OCI-LY7 (cell line): ENCODE data around the gene ZNF563. TPM values are rescaled to one million over a fixed set of nuclear protein-coding genes. Genes with fewer than 3 reads are reported as not detected.

Experiments used
- BruUV-seq: library from RNA; stranded (reverse); fragments of 400-500 nt; replicated peaks from 2 replicates; lab custom pipeline; 2021; lab: Mats Ljungman, UMichigan
- CTCF ChIA-PET: fragments of 300-600 bp; sonication (Branson Sonifier 250); formaldehyde crosslinking; loops from one replicate; lab custom pipeline; 2022; ENCODE audit warnings: antibody characterized with exemption; ENCODE audit not compliant: unreplicated experiment; lab: Charles Lee
- POLR2A ChIA-PET: fragments of 300-600 bp; sonication (Branson Sonifier 250); formaldehyde crosslinking; loops from one replicate; lab custom pipeline; 2022; ENCODE audit warnings: antibody characterized with exemption; lab: Charles Lee
- DNase-seq: peaks from one replicate; pipeline ENCODE4 v3.0.0-alpha.2; 2015; ENCODE audit warnings: low spot score
- H2AFZ ChIP-seq: fragments of 200-600 bp; sonication (generic), shearing (Covaris generic); 2 replicates; pipeline ENCODE4 v1.6.1; 2014; ENCODE audit warnings: mild to moderate bottlenecking, antibody characterized with exemption, low read length, moderate library complexity
- H3K27ac ChIP-seq: fragments of 200-600 bp; sonication (generic); 2 replicates; pipeline ENCODE4 v1.5.1; 2014; ENCODE audit warnings: mixed run types, low read depth, mild to moderate bottlenecking, moderate library complexity, low read length, inconsistent platforms; ENCODE audit not compliant: poor library complexity, severe bottlenecking
- H3K36me3 ChIP-seq: fragments of 200-600 bp; sonication (generic); 2 replicates; pipeline ENCODE4 v1.6.1; 2014; ENCODE audit warnings: mild to moderate bottlenecking, antibody characterized with exemption, low read length, moderate library complexity, mixed read lengths; ENCODE audit not compliant: insufficient read depth
- H3K4me1 ChIP-seq: fragments of 200-600 bp; sonication (generic); 2 replicates; pipeline ENCODE4 v1.5.1; 2014; ENCODE audit warnings: mild to moderate bottlenecking, low read length; ENCODE audit not compliant: insufficient read depth, poor library complexity, severe bottlenecking
- H3K4me2 ChIP-seq: fragments of 200-600 bp; sonication (generic); 2 replicates; pipeline ENCODE4 v1.6.1; 2014; ENCODE audit warnings: mild to moderate bottlenecking, low read length
- H3K4me3 ChIP-seq: fragments of 200-600 bp; sonication (generic); 2 replicates; pipeline ENCODE4 v1.5.1; 2014; ENCODE audit warnings: mild to moderate bottlenecking, low read depth, low read length; ENCODE audit not compliant: poor library complexity, severe bottlenecking
- H3K79me2 ChIP-seq: fragments of 200-600 bp; sonication (generic); 2 replicates; pipeline ENCODE4 v1.6.1; 2016; ENCODE audit warnings: low read depth, mild to moderate bottlenecking, low read length, moderate library complexity, mixed read lengths; ENCODE audit not compliant: insufficient read depth
- H3K9me2 ChIP-seq: fragments of 200-600 bp; sonication (generic); 2 replicates; pipeline ENCODE4 v1.6.1; 2016; ENCODE audit warnings: mild to moderate bottlenecking, low read length, mixed read lengths; ENCODE audit not compliant: insufficient read depth
- H3K9me3 ChIP-seq: fragments of 200-600 bp; sonication (generic); 2 replicates; pipeline ENCODE4 v1.6.1; 2014; ENCODE audit warnings: mild to moderate bottlenecking, mixed run types, low read length, mixed read lengths
- H4K20me1 ChIP-seq: fragments of 200-600 bp; sonication (generic); 2 replicates; pipeline ENCODE4 v1.6.1; 2014; ENCODE audit warnings: mild to moderate bottlenecking, antibody characterized with exemption, low read length, moderate library complexity, mixed read lengths; ENCODE audit not compliant: insufficient read depth
- EZH2phosphoT487 ChIP-seq: fragments of 200-600 bp; sonication (generic); IDR thresholded peaks from 2 replicates; pipeline ENCODE4 v1.6.1; 2018; ENCODE audit warnings: low read depth, borderline replicate concordance, mild to moderate bottlenecking, mixed run types, antibody characterized with exemption, low read length, moderate library complexity, mixed read lengths
- intact Hi-C: fragments of 100-400 bp; cut with micrococcal nuclease; formaldehyde crosslinking; loops from one replicate; pipeline ENCODE4 v1.10.0; 2022; ENCODE audit not compliant: unreplicated experiment
- total RNA-seq, 2 experiments: library from RNA; depleted of rRNA in 1 of 2; stranded (reverse); fragments of >200 nt in 1 of 2; shearing (Covaris generic) in 1 of 2; gene quantifications; 2 replicates each; pipeline ENCODE4 v1.2.3, GENCODE V29; 2014 to 2022
- TF ChIP-seq, protein P1 (sequence below): fragments of 200-600 bp; sonication (generic); conservative IDR thresholded peaks from 2 replicates; pipeline ENCODE4 v1.5.1; 2014; ENCODE audit warnings: mild to moderate bottlenecking, antibody characterized with exemption, low read length, moderate library complexity, mixed read lengths

The ZNF563 gene
- total RNA-seq, 2 experiments from 2014 or later: 3.2 to 6.6 TPM

DNA sequence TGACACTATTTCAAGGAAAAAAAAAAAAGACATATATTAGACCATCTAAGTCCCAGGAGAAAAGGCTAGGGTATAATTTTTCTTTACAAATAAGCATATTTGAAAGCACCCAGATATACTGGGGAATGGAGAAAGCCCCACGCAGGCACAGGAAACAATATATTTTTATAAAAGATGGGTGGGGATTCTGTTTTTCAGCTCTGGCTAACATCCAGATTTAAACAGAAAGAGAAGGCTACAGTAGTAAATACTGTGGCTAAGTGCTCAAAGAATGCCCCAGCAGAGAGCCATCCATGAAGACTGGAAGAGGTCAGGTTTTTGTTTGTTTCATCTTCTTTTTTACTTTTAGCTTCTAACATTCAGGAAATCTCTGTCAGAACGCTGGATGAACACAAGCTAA, 54.7 kb downstream of the ZNF563 start:
- Histone ChIP-seq H3K4me2 (no peak overlapping the region), H2AFZ (no peak overlapping the region), H3K9me2 (no peaks in the 10 kb centered on the region), H3K9me3 (peaks cover 41% of the 10 kb centered on the region; the same call in 1 of the 2 replicates), H4K20me1 (no peaks in the 10 kb centered on the region), H3K79me2 (0 out of 2 replicates have a peak, but pooled peaks cover 6% of the 10 kb centered on the region), H3K36me3 (peaks cover 40% of the 10 kb centered on the region), H3K4me3 (no peak overlapping the region), H3K27ac (no peak overlapping the region), H3K4me1 (no peaks in the 10 kb centered on the region)
- ChIA-PET CTCF (no interaction called here), POLR2A (interaction anchor here (0.6 kb wide), 1 partner anchor 212 kb away, joined by 10 read pairs; no protein-coding TSS in a partner anchor)
- TF ChIP-seq, protein P1, sequence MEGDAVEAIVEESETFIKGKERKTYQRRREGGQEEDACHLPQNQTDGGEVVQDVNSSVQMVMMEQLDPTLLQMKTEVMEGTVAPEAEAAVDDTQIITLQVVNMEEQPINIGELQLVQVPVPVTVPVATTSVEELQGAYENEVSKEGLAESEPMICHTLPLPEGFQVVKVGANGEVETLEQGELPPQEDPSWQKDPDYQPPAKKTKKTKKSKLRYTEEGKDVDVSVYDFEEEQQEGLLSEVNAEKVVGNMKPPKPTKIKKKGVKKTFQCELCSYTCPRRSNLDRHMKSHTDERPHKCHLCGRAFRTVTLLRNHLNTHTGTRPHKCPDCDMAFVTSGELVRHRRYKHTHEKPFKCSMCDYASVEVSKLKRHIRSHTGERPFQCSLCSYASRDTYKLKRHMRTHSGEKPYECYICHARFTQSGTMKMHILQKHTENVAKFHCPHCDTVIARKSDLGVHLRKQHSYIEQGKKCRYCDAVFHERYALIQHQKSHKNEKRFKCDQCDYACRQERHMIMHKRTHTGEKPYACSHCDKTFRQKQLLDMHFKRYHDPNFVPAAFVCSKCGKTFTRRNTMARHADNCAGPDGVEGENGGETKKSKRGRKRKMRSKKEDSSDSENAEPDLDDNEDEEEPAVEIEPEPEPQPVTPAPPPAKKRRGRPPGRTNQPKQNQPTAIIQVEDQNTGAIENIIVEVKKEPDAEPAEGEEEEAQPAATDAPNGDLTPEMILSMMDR: no peak
- TF ChIP-seq EZH2phosphoT487: no peak
- DNase-seq: no peak
- no TSS peak for BruUV-seq
- intact Hi-C loops: no loop called here

DNA sequence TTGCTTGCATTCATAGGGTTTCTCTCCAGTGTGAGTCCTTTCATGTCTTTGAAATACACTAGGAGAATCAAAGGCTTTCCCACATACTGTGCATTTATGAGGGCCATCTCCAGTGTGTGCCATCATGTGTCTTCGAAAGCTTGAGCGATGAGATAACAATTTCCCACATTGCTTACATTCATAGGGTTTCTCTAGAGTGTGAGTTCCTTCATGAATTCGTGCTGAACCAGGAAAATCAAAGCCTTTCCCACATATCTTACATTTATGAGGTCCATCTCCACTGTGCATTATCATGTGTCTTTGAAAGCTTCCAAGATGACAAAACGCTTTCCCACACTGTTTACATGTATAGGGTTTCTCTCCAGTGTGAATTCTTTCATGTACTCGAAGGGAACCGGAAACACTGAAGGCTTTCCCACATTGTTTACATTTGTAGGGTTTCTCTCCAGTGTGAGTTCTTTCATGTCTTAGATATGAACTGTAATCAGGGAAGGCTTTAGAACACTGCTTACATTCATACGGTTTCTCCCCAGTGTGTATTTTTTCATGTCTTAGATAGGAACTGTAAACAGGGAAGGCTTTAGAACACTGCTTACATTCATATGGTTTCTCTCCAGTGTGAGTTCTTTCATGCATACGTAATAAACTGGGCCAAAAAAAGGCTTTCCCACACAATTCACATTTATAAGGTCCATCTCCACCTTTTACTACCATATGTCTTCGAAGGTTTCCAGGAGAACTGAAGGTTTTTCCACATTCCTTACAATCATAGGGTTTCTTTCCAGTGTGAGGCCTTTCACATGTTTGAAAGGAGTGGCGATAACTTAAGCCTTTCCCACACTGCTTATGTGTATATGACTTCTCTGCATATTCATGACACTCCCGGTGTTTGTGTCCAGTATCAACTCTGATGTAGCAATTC, 60.2 kb downstream of the ZNF563 start:
- intact Hi-C loops: no loop called here
- TF ChIP-seq, protein P1: no peak
- no peak for TF ChIP-seq EZH2phosphoT487
- Histone ChIP-seq H3K9me3 (peaks cover 39% of the 10 kb centered on the region), H2AFZ (no peak overlapping the region), H3K4me3 (no peak overlapping the region), H3K4me1 (no peaks in the 10 kb centered on the region), H3K27ac (no peak overlapping the region), H4K20me1 (no peaks in the 10 kb centered on the region), H3K79me2 (no peaks in the 10 kb centered on the region), H3K4me2 (no peak overlapping the region), H3K36me3 (peaks cover 62% of the 10 kb centered on the region), H3K9me2 (no peaks in the 10 kb centered on the region)
- ChIA-PET POLR2A (interaction anchor here (0.6 to 0.7 kb wide), 3 partner anchors 59 to 225 kb away, joined by 3 read pairs; no protein-coding TSS in a partner anchor), CTCF (no interaction called here)
- BruUV-seq: TSS peak; percentile 40
- no peak for DNase-seq
